WTC11 (cell line): ENCODE measurements around the gene ROBO1. TPM values are rescaled to one million over a fixed set of nuclear protein-coding genes. Genes with fewer than 3 reads are reported as not detected.

Experiments
- ATAC-seq: fragments of 200-7000 bp; cut with Tn5 transposase; 2 replicates; pipeline ENCODE4 v1.10.0; 2021; ENCODE audit warnings: mild to moderate bottlenecking, moderate library complexity
- CTCF ChIA-PET: fragments of 300-600 bp; sonication (Branson Sonifier 250); formaldehyde crosslinking; loops from one replicate; lab custom pipeline; 2021; ENCODE audit warnings: antibody characterized with exemption; lab: Charles Lee
- POLR2A ChIA-PET: fragments of 350-600 bp; sonication (Branson Sonifier 250); formaldehyde crosslinking; loops from one replicate; lab custom pipeline; 2021; ENCODE audit warnings: antibody characterized with exemption; lab: Charles Lee
- DNase-seq: peaks from one replicate; pipeline ENCODE4 v3.0.0; 2021; ENCODE audit warnings: low spot score
- H3K27ac Mint-ChIP-seq: 2 replicates; pipeline ENCODE4 v1.8.0; 2021; ENCODE audit warnings: mixed read lengths
- H3K27me3 Mint-ChIP-seq: 2 replicates; pipeline ENCODE4 v1.8.0; 2021; ENCODE audit warnings: low read depth, mild to moderate bottlenecking, moderate library complexity, mixed read lengths
- H3K36me3 Mint-ChIP-seq: 2 replicates; pipeline ENCODE4 v1.8.0; 2021; ENCODE audit warnings: mixed read lengths
- H3K4me1 Mint-ChIP-seq: 2 replicates; pipeline ENCODE4 v1.8.0; 2022; ENCODE audit warnings: mixed read lengths
- H3K4me3 Mint-ChIP-seq: 2 replicates; pipeline ENCODE4 v1.8.0; 2021; ENCODE audit warnings: mild to moderate bottlenecking, moderate library complexity, mixed read lengths
- H3K9me3 Mint-ChIP-seq: 2 replicates; pipeline ENCODE4 v1.8.0; 2021; ENCODE audit warnings: mixed read lengths
- ATF1 ChIP-seq: sonication (generic); formaldehyde crosslinking; IDR thresholded peaks from 2 replicates; pipeline ENCODE4 v1.8.1; 2023; ENCODE audit warnings: mild to moderate bottlenecking, moderate library complexity, missing genetic modification reagents
- CBFB ChIP-seq: sonication (generic); formaldehyde crosslinking; IDR thresholded peaks from 2 replicates; pipeline ENCODE4 v1.8.1; 2022; ENCODE audit warnings: mild to moderate bottlenecking, low read depth, missing genetic modification reagents
- EMX1 ChIP-seq: fragments of 250-450 bp; sonication (Bioruptor Pico); IDR thresholded peaks from 2 replicates; pipeline ENCODE4 v1.8.0; 2021; ENCODE audit warnings: mild to moderate bottlenecking
- ESRRA ChIP-seq: sonication (generic); formaldehyde crosslinking; IDR thresholded peaks from 2 replicates; pipeline ENCODE4 v1.8.1; 2022; ENCODE audit warnings: mild to moderate bottlenecking, missing genetic modification reagents, borderline replicate concordance
- JUN ChIP-seq: sonication (generic); formaldehyde crosslinking; IDR thresholded peaks from 2 replicates; pipeline ENCODE4 v1.8.0; 2023; ENCODE audit warnings: mild to moderate bottlenecking, missing genetic modification reagents
- KAT7 ChIP-seq: sonication (generic); formaldehyde crosslinking; IDR thresholded peaks from 2 replicates; pipeline ENCODE4 v1.8.1; 2023; ENCODE audit warnings: missing genetic modification reagents, mild to moderate bottlenecking, borderline replicate concordance
- NR1H2 ChIP-seq: sonication (generic); formaldehyde crosslinking; IDR thresholded peaks from 2 replicates; pipeline ENCODE4 v1.9.0; 2021; ENCODE audit warnings: mild to moderate bottlenecking, moderate library complexity, missing genetic modification reagents
- SMAD4 ChIP-seq: sonication (generic); formaldehyde crosslinking; IDR thresholded peaks from 2 replicates; pipeline ENCODE4 v1.8.0; 2022; ENCODE audit warnings: mild to moderate bottlenecking, missing genetic modification reagents
- TEAD1 ChIP-seq: sonication (generic); formaldehyde crosslinking; IDR thresholded peaks from 2 replicates; pipeline ENCODE4 v1.8.0; 2022; ENCODE audit warnings: mild to moderate bottlenecking, missing genetic modification reagents
- ZBTB21 ChIP-seq: sonication (generic); formaldehyde crosslinking; IDR thresholded peaks from 2 replicates; pipeline ENCODE4 v1.8.1; 2023; ENCODE audit warnings: mild to moderate bottlenecking, missing genetic modification reagents, borderline replicate concordance
- ZNF219 ChIP-seq: sonication (generic); formaldehyde crosslinking; IDR thresholded peaks from 2 replicates; pipeline ENCODE4 v1.8.0; 2023; ENCODE audit warnings: missing genetic modification reagents, mild to moderate bottlenecking, borderline replicate concordance
- ZNF232 ChIP-seq: sonication (generic); formaldehyde crosslinking; IDR thresholded peaks from 2 replicates; pipeline ENCODE4 v1.8.0; 2022; ENCODE audit warnings: mild to moderate bottlenecking, missing genetic modification reagents
- ZNF263 ChIP-seq: sonication (generic); formaldehyde crosslinking; IDR thresholded peaks from 2 replicates; pipeline ENCODE4 v1.8.1; 2022; ENCODE audit warnings: low read depth, mild to moderate bottlenecking, moderate library complexity, missing genetic modification reagents
- total RNA-seq: library from RNA; stranded (reverse); gene quantifications from 3 replicates; pipeline ENCODE4 v1.2.3, GENCODE V29; 2021
- TF ChIP-seq, protein P1 (sequence below): sonication (generic); formaldehyde crosslinking; IDR thresholded peaks from 2 replicates; pipeline ENCODE4 v1.8.0; 2023; ENCODE audit warnings: missing genetic modification reagents, mild to moderate bottlenecking, borderline replicate concordance
- TF ChIP-seq, protein P2 (sequence below): fragments of 250-450 bp; sonication (Bioruptor Pico); IDR thresholded peaks from 2 replicates; pipeline ENCODE4 v1.9.0; 2021; ENCODE audit warnings: moderate library complexity, mild to moderate bottlenecking, inconsistent platforms, borderline replicate concordance
- TF ChIP-seq, protein P3 (sequence below): sonication (generic); formaldehyde crosslinking; IDR thresholded peaks from 2 replicates; pipeline ENCODE4 v1.8.1; 2023; ENCODE audit warnings: mild to moderate bottlenecking, missing genetic modification reagents
- TF ChIP-seq, protein P4 (sequence below): sonication (generic); formaldehyde crosslinking; IDR thresholded peaks from 2 replicates; pipeline ENCODE4 v1.8.1; 2023; ENCODE audit warnings: mild to moderate bottlenecking, missing genetic modification reagents, borderline replicate concordance
- TF ChIP-seq, protein P5 (sequence below): sonication (generic); formaldehyde crosslinking; IDR thresholded peaks from 2 replicates; pipeline ENCODE4 v1.8.1; 2022; ENCODE audit warnings: low read depth, mild to moderate bottlenecking, moderate library complexity, missing genetic modification reagents, borderline replicate concordance
- TF ChIP-seq, protein P6 (sequence below): sonication (generic); formaldehyde crosslinking; IDR thresholded peaks from 2 replicates; pipeline ENCODE4 v1.8.1; 2023; ENCODE audit warnings: mild to moderate bottlenecking, missing genetic modification reagents
- TF ChIP-seq, protein P7 (sequence below): sonication (generic); formaldehyde crosslinking; conservative IDR thresholded peaks from 2 replicates; pipeline ENCODE4 v1.8.1; 2022; ENCODE audit warnings: mild to moderate bottlenecking, missing genetic modification reagents

The ROBO1 gene
- total RNA-seq, 1 experiment from 2014 or later: 90.9 TPM

DNA sequence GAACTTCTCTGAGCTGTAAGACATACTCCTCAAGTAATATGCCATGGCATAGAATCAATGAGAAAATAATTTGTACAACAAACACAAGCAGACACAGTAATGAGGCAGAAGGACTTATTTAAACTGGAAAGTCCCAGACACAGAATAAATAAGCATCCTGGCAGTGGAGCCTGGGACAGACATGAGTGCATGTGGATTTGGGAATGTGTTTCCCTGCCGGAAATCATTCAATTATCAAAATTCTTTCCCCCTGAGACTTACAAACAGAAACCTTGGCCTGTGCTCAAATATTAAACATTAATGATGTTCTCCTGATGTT lies 520.1 kb downstream of the ROBO1 start (continued):
- TF ChIP-seq, protein P1, sequence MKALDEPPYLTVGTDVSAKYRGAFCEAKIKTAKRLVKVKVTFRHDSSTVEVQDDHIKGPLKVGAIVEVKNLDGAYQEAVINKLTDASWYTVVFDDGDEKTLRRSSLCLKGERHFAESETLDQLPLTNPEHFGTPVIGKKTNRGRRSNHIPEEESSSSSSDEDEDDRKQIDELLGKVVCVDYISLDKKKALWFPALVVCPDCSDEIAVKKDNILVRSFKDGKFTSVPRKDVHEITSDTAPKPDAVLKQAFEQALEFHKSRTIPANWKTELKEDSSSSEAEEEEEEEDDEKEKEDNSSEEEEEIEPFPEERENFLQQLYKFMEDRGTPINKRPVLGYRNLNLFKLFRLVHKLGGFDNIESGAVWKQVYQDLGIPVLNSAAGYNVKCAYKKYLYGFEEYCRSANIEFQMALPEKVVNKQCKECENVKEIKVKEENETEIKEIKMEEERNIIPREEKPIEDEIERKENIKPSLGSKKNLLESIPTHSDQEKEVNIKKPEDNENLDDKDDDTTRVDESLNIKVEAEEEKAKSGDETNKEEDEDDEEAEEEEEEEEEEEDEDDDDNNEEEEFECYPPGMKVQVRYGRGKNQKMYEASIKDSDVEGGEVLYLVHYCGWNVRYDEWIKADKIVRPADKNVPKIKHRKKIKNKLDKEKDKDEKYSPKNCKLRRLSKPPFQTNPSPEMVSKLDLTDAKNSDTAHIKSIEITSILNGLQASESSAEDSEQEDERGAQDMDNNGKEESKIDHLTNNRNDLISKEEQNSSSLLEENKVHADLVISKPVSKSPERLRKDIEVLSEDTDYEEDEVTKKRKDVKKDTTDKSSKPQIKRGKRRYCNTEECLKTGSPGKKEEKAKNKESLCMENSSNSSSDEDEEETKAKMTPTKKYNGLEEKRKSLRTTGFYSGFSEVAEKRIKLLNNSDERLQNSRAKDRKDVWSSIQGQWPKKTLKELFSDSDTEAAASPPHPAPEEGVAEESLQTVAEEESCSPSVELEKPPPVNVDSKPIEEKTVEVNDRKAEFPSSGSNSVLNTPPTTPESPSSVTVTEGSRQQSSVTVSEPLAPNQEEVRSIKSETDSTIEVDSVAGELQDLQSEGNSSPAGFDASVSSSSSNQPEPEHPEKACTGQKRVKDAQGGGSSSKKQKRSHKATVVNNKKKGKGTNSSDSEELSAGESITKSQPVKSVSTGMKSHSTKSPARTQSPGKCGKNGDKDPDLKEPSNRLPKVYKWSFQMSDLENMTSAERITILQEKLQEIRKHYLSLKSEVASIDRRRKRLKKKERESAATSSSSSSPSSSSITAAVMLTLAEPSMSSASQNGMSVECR: no peak
- TF ChIP-seq, protein P2, sequence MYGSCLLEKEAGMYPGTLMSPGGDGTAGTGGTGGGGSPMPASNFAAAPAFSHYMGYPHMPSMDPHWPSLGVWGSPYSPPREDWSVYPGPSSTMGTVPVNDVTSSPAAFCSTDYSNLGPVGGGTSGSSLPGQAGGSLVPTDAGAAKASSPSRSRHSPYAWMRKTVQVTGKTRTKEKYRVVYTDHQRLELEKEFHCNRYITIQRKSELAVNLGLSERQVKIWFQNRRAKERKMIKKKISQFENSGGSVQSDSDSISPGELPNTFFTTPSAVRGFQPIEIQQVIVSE (CRISPR knock-in tag): no peak

DNA sequence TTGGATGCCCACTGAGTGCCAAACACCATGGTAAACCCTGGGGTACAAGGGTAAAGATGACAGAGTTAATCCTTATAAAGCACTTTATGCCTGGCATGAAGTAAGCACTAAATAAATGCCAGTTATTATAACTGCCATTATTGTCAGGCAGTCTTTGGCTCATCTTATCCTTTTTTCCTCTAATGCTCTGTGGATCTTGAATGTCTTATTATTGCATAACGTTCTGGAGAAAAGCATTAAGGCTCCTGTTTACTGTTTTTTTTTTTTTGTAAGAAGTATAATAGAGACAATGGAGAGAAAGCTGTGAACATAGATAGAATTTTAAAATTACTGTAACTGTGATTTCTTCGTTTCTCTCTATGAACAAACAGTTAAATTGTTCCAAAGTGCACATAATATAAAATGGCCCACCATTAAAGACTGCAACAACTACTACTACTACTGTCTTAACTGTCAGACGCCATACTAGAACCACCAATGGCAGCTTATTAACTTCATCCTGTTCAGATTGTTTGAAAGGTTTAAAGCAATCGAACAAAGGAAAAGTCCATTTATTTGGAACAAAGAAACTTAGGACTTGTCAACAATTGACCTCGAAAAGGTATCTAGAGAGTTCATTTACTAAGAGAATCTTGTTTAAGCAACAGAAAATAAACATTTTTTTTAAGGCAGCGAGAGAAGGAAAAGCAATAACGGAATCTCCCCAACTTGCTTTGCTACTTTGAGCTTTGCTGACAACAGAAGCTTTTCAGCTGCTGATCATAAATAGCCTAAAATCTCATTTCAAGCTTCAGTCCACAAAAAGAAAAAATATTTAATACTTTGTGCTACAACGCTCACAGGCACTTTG lies 520.7 kb downstream of the ROBO1 start:
- CTCF ChIA-PET: no interaction called here
- ATAC-seq: no peak

DNA sequence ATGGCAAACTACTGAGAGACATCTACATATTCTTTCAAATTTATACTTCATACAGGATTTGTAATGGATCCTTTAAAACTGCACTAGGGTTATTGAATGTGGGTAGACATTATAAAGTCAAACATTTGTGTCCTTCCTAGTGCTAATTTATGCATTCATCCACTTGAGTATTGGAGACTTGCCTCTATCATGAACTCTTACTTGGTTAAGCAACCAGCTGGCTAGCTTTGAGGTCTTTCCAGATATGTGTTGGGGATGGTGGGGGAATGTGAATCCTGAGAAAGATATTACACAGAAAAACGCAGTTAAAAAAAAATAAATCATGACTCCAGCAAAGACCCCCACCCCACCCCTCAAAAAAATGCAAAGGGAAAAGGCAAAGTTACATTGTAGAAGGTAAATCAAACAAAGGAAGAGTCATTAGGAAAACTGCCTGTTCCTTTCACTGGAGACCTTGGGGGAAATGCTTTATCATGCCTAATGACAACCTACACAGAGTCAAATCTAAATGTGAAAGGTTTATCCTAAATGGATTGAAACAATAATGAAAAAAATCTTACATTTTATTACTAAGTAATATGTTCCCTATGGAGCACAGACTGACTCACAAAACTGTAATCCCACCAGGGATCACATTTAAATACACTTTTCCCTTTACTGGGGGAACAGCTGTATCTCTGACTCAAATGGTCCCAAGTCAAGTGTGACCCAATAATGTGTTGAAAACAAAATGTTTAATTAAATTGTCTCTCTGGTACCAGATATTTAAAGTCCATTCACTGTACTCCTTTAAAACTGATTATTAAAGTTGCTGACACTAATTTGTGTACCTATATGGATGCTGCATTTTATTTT lies 522.3 kb downstream of the ROBO1 start:
- Mint-ChIP-seq H3K36me3 (peaks cover 17% of the 10 kb centered on the region), H3K27me3 (no peaks in the 10 kb centered on the region), H3K27ac (peak overlapping the region; percentile 81), H3K4me3 (no peak overlapping the region), H3K9me3 (peaks cover 16% of the 10 kb centered on the region), H3K4me1 (peaks cover 27% of the 10 kb centered on the region)
- peak; percentile 77 for ATAC-seq
- ChIA-PET POLR2A (no interaction called here), CTCF (no interaction called here)
- no peak for DNase-seq
- TF ChIP-seq, protein P3, sequence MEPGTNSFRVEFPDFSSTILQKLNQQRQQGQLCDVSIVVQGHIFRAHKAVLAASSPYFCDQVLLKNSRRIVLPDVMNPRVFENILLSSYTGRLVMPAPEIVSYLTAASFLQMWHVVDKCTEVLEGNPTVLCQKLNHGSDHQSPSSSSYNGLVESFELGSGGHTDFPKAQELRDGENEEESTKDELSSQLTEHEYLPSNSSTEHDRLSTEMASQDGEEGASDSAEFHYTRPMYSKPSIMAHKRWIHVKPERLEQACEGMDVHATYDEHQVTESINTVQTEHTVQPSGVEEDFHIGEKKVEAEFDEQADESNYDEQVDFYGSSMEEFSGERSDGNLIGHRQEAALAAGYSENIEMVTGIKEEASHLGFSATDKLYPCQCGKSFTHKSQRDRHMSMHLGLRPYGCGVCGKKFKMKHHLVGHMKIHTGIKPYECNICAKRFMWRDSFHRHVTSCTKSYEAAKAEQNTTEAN (CRISPR knock-in tag): no peak
- TF ChIP-seq ZNF232 (CRISPR knock-in tag) (no peak), KAT7 (no peak), ZNF219 (no peak)
- TF ChIP-seq, protein P4, sequence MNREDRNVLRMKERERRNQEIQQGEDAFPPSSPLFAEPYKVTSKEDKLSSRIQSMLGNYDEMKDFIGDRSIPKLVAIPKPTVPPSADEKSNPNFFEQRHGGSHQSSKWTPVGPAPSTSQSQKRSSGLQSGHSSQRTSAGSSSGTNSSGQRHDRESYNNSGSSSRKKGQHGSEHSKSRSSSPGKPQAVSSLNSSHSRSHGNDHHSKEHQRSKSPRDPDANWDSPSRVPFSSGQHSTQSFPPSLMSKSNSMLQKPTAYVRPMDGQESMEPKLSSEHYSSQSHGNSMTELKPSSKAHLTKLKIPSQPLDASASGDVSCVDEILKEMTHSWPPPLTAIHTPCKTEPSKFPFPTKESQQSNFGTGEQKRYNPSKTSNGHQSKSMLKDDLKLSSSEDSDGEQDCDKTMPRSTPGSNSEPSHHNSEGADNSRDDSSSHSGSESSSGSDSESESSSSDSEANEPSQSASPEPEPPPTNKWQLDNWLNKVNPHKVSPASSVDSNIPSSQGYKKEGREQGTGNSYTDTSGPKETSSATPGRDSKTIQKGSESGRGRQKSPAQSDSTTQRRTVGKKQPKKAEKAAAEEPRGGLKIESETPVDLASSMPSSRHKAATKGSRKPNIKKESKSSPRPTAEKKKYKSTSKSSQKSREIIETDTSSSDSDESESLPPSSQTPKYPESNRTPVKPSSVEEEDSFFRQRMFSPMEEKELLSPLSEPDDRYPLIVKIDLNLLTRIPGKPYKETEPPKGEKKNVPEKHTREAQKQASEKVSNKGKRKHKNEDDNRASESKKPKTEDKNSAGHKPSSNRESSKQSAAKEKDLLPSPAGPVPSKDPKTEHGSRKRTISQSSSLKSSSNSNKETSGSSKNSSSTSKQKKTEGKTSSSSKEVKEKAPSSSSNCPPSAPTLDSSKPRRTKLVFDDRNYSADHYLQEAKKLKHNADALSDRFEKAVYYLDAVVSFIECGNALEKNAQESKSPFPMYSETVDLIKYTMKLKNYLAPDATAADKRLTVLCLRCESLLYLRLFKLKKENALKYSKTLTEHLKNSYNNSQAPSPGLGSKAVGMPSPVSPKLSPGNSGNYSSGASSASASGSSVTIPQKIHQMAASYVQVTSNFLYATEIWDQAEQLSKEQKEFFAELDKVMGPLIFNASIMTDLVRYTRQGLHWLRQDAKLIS (CRISPR knock-in tag): no peak

More for the DNA sequence above, 520.7 kb downstream of the ROBO1 start:
- Mint-ChIP-seq H3K27me3 (no peaks in the 10 kb centered on the region), H3K36me3 (peaks cover 13% of the 10 kb centered on the region), H3K4me3 (no peak overlapping the region), H3K9me3 (peaks cover 11% of the 10 kb centered on the region; the same call in 1 of the 2 replicates), H3K4me1 (peaks cover 27% of the 10 kb centered on the region), H3K27ac (no peak overlapping the region)
- TF ChIP-seq CBFB (CRISPR knock-in tag) (no peak), JUN (CRISPR knock-in tag) (no peak), TEAD1 (no peak), SMAD4 (CRISPR knock-in tag) (no peak), ZNF263 (CRISPR knock-in tag) (no peak), ATF1 (no peak), NR1H2 (CRISPR knock-in tag) (no peak), ESRRA (CRISPR knock-in tag) (no peak), ZBTB21 (CRISPR knock-in tag) (no peak), EMX1 (no peak)
- TF ChIP-seq, protein P5, sequence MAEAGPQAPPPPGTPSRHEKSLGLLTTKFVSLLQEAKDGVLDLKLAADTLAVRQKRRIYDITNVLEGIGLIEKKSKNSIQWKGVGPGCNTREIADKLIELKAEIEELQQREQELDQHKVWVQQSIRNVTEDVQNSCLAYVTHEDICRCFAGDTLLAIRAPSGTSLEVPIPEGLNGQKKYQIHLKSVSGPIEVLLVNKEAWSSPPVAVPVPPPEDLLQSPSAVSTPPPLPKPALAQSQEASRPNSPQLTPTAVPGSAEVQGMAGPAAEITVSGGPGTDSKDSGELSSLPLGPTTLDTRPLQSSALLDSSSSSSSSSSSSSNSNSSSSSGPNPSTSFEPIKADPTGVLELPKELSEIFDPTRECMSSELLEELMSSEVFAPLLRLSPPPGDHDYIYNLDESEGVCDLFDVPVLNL (CRISPR knock-in tag): no peak
- TF ChIP-seq, protein P6, sequence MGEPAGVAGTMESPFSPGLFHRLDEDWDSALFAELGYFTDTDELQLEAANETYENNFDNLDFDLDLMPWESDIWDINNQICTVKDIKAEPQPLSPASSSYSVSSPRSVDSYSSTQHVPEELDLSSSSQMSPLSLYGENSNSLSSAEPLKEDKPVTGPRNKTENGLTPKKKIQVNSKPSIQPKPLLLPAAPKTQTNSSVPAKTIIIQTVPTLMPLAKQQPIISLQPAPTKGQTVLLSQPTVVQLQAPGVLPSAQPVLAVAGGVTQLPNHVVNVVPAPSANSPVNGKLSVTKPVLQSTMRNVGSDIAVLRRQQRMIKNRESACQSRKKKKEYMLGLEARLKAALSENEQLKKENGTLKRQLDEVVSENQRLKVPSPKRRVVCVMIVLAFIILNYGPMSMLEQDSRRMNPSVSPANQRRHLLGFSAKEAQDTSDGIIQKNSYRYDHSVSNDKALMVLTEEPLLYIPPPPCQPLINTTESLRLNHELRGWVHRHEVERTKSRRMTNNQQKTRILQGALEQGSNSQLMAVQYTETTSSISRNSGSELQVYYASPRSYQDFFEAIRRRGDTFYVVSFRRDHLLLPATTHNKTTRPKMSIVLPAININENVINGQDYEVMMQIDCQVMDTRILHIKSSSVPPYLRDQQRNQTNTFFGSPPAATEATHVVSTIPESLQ: no peak
- TF ChIP-seq, protein P7, sequence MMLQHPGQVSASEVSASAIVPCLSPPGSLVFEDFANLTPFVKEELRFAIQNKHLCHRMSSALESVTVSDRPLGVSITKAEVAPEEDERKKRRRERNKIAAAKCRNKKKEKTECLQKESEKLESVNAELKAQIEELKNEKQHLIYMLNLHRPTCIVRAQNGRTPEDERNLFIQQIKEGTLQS: no peak
- POLR2A ChIA-PET: no interaction called here
- no peak for DNase-seq
